GM11168 (cell line): ENCODE data around the gene PLAU.

Experiments used
- in situ Hi-C: fragments of 300-500 bp; cut with MboI; formaldehyde crosslinking; loops from one replicate; pipeline ENCODE4 v1.12.0; 2022; ENCODE audit warnings: low sequenced_read_pairs; ENCODE audit not compliant: unreplicated experiment

The PLAU gene

DNA sequence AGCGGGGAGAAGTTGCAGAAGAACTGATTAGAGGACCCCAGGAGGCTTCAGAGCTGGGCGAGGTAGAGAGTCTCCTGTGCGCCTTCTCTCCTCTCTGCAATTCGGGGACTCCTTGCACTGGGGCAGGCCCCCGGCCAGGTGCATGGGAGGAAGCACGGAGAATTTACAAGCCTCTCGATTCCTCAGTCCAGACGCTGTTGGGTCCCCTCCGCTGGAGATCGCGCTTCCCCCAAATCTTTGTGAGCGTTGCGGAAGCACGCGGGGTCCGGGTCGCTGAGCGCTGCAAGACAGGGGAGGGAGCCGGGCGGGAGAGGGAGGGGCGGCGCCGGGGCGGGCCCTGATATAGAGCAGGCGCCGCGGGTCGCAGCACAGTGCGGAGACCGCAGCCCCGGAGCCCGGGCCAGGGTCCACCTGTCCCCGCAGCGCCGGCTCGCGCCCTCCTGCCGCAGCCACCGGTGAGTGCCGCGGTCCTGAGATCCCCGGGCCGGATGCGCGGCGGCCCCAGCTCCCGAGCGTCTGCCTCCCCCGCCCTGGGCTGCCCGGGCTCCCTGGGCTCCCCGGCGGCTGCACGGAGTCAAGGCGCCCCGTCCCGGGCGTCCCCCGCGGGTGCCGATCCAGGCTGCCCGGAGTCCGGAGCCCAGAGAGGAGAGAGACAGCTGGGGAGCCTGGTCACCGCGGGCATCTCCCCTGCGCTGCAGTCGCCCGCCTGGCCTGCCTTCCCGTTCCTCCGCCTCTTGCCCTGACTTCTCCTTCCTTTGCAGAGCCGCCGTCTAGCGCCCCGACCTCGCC is at the start of gene PLAU:
Gene PLAU, plus strand, starts transcription at position 369 of the 789 bp plus-strand sequence. CDS start 424 bp downstream, outside the sequence.
- in situ Hi-C loops, result no loop called here

DNA sequence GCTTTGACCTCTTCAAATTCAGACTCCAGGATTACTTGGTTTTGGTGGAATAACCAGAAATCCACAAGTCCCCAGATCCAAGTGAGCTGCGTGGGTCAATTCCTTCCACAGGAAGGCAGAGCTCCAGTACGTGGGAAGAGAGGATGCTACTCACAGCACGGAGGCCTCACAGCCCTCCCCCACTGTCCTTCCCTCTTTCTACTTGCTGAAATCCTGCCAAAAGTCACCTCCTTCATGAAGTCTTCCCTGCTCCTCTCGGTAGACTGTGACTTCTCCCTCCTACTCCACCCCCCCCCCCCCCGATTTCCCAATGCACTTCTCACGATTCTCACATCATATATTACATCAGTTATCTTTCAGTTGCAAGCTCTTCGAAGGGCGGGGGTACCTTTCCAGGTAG is 48.9 kb upstream of the PLAU start:
- in situ Hi-C loops, result no loop called here

DNA sequence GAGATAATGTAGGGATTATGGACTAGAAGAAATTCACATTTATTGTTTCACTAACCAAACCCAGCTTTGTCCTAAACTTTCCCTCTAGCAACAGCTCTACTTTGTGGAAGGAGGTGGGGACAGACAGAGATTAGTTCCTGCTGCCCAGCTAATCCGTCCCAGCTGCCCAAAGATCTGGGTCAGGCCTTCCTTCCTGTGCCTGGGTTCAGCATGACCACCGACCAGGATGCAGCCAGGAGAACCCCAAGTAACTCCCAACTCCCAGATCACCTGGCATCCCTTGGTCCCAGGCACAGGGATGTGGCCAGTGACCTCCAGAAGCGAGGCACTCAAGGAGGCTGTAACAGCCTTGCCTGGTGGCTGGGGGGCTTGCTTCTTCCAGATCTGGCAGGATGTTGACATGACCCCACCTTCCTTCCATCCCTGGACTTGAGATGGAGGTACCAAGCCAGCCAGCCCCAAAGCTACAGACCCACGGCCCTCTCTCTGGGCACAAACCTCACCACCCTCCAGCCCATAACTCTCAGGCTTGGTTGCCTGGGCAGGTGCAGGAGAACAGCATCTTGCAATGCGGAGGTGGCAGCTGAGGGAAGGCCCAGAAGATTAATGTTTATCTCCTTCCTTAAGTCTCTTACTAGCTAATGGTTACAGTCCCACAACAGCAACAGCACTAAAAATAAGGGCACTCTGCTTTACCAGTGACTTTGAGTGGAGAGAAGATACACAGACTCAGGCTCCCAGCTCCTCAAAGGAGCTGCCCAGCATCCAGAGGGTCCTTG is 47.7 kb upstream of the PLAU start:
- in situ Hi-C loops, result no loop called here

DNA sequence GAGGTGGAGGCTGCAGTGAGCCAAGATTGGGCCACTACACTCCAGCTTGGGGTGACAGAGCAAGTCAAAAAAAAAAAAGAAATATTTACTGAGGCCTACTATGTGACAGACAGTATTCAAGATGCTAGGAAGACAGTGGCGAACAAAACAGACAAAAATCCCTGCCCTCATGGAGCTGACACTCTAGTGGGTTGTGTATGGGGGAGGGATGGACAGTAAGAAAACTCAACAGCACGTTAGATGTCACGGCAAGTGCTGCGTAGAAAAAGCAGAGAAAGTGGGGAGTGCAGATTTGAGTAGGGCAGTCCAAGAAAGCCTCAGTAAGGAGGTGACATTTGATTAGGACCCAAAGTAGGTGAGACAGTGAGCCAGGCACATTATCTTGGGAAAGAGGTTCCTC is 46.7 kb upstream of the PLAU start:
- in situ Hi-C loops, result no loop called here

DNA sequence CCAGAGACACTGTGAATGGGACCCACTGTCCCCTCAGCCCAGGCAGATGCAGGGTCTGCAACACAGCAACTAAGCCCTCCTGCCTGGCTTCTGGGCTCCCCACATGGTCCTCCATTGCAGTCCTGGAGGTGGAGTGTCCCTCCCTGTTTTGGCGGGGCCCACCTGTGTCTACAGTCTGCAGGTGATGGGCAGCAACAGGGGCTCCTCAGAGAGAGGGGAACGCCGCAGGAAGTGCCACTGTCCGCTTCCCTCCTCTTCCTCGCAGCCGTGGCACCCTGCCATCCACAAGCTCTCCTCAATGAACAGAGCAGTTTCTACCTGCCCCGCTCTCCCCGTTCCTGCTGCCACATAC is 45.8 kb upstream of the PLAU start:
- in situ Hi-C loops, result no loop called here

DNA sequence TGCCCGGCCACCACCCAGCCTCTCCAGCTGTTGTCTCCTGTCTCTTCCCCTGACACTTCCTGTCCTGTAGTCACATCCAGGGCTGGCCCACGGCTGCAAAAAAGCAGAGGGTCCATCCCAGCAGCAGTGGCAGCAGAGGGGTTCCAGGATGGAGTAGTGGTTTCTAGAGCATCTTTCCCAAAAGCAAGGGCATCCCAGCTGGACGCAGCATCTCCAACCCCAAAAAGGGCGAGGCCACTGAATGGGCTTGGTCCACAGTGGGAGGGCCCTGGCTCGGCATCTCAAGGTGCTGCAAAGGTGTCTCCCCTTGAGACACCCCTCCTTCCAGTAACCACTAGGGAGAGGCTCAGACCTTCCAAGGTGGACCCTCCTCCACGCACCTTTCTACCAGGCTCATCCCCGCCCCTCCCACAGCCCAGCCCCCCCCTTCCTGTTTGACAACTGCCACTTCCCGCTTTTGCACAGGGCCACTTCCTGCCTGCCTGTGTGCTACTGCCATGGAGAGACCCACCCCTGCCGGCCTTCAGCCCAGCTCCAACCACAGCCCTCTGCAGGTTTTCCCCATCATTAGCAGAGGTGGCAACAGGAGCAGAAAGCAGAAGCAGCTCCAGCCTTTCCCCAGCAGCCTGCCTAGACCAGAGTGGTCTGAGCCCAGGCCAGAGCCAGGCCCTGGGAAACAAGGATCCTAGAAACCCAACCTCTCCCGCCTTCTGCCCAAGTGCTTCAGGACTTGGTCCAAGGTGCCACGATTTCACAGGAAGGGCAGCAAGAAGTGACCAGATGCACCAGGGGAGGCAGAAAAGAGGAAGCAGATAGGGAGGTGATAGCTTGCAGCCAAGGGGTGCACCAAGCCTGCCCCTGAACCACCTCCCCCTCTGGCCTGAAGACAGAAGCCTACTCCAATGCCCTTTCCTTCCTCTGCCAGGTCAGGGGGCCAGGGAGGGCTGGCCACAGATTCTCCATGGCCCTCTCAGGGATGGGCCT is 45.2 kb upstream of the PLAU start:
- in situ Hi-C loops, result no loop called here

DNA sequence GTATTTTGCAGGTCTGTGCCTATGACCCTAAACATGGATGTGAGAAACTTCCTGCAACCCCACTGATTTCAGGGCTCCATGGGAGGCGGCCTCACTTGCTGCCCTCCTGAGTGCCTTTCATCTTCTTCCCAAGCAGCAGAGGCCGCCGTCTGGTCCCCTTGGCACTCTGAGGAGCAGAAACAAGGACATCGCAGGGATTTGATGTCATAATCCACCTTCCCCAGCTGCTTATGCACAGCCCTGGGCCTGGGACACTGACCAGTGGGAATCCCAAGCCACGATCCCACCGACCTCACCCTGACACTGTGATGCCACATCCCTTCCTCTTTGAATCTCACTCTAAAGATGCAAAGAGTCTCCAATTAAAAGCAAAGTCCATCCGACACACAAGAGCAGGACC is 44.3 kb upstream of the PLAU start:
- in situ Hi-C loops, result no loop called here

DNA sequence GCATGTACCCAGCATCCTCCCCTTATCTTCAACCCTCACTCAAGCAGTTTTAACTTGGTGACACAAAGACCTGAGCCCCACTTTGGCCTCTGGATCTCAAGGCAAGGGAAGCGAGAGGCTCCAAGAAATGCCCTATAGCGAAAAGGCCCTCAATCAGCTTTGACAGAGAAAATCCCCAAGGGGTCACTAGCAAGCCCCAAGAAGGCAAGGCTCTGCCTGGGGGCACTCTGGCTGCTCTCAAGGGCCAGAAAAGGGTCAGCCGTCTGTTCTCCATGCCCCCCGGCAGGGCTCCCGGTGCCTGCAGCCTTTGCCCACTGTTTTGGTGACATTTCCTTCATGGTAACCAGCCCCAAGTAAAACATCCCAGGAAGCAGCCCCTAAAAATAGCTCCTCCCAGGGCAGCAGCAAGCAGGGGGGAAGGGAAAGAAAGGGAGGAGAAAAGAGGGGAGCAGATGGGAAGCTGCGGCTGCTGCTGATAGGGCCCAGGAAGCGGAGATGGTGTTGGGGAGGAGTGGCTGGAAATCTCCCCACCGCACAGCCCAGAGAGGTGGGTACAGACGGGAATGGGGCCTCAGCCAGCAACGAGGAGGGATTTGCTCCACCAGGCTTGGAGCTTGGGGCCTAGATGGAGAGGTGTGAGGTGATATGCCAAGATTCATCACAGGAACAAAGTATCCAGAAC is 43.7 kb upstream of the PLAU start:
- in situ Hi-C loops, result no loop called here

DNA sequence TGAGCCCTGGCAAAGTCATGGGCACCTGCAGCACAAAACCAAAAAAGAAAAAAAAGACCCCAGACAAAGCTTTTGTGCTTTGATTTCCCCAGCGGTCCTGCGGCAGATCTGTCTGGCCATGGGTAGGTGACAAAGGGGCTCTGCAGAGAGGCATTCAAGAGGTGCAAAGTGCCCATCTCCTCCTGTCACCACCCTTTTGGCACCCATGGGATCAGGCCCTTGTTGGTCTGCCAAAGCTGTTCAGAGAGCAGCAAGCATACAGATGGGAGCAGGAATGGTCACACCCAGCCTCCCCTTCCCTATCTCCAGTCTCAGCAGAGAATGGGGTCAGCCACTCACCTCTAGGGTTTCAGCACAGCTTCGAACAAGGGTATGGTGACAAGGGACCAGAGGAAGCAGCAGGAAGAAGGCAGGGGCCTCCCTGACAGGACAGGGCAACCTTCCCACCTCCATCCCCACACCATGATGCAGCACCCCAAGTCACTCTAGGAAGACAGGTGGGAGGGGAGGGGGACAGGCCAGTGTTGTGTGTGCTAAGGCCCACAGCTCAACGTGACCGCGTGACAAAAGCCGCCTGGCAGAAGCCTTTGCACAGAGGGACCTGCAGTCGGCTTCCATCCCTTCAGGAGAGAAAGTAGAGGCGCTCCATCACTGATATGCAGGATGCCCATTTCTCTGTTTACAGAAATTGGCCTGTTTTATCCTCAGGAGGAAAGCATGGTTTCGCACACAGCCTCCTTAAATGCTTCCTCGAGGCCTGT is 42.9 kb upstream of the PLAU start:
- in situ Hi-C loops, result no loop called here

DNA sequence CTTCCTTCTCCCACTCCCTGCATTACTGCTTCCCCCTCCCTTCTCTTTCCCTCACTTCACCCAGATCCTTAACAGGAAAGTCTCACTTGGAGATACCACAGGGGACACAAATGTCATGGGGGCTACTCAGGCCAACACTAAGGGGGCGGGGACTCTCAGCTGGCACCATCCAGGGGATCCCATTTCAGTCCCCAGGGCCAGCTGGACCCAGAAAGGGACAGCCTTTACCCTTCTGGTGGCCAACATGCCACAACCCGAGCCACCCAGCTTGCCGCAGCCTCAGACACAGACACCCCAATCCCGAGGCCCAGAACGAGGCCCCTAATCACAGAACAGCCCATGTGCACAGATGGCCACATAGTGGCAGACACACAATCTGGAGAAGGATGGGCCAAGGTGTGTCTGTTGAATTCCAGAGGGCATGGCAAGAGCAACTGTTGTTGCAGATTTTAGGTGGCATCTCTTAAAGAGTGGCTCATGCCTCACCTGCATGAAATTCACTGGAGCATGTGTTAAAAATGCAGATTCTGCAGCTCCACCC is 42.2 kb upstream of the PLAU start:
- in situ Hi-C loops, result no loop called here

DNA sequence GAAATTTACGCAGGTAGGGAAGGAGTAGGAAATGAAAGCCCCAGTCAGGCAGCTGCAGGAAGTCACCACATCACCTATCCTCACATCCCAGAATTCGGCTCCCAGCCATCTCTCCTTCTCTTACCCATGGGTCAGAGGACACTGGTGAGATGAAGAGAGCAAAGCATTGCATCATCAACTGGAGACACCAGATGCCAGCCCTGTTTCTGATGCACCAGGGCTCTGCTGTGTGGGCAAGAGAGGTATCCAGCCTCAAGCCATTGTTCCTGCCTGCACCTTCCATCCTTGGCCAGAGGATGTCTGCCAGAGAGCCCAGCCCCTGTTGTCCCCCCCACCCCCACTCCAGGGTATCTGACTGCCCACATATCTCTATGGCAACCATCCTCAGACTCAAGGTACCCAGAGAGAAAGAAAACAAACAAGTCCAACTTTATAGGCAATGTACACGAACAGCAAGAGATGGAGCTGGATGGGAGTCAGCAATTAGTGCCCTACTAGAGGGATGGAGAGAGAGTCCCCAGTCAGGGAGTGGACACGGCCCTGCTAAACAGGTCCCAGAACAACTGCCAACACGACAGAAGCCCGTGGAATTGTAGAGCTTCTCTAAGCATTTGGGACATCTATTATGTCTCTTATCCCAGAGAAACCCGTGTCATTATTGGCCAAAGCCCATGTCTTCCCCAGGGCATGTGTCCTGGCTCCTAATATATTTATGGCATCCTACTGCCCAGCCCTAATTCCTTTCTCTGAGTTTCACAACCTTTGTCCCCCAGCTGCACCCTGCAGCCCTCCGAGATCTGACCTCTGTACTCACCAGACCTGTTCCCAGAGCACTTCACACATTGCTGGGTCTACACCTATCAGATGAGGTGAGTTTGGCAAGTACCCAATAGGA is 39.4 kb upstream of the PLAU start:
- in situ Hi-C loops, result no loop called here

DNA sequence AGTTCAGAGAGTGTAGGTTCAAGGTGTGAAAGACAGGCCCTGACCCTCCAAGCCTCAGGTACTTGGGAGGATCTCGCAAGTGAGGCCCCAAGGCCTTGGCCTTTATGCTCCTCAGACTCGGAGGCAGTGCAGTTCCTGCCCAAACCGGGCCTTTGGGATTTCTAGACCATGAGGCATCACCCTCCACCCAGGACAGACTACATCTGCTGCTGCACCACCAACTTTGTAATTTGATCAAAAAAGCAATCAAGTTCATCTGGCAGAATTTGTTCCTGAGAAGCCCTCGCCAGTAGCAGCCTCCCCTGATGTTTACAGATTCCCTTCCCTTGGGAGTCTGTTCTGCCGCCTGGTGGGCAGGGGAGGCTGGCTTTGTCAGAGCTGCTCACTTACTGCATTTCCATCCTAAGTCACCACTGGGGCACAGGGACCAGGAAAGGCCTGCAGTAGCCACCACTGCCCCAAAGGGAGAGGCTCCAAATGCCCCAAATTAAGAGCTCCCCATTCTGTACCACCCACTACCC is 38.7 kb upstream of the PLAU start:
- in situ Hi-C loops, result no loop called here

DNA sequence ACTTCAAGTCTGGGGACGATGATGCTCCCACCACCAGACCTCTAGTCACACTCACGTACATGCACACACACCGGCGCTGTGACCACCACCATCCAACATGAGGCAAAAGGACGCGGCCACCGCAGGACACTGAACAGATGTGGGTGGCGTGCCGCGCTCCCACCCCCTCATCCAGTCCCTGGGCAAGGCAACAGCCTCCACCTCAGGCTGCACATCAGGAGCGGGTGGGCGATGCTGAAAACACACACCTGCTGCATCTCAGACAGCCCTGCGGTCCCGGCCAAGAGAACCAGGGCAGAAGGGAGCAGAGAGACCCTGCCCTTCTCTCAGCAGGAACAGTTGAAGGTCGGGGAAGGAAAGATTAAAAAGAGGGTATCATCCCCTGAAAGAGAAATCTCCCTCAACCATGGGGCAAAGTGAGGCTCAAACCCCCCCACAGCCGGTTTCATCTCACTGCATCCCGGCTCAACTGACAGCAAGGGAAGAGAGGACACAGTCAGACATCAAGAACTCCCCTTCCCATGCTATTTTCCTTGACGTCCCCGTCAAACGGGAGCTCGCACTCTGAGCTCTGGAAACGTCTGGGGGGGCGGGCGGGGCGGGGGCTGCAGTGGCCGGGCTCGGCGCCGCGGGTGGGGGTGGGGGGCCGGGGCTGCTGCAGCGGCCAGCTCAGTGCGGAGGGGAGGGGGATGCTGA is 37.6 kb upstream of the PLAU start:
- in situ Hi-C loops, result no loop called here

DNA sequence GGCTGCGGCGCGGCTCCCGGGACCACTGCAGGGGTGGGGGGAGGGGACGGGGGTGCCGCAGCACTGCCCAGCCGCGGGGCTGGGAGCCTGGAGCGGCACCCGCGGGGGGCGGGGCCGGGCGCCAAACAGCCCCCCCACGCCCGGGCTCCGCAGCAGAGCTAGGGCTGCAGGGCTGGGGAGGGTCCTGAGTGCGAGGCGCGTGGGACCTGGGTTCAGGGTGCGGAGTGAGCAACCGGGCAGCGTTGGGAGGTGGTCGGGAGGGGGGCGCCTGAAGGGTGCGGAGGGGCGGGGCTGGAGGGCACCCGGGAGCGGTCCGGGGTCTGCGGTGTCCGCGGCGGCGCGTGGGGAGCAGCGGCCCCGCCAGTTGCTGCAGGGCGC is 37.1 kb upstream of the PLAU start:
- in situ Hi-C loops, result no loop called here

DNA sequence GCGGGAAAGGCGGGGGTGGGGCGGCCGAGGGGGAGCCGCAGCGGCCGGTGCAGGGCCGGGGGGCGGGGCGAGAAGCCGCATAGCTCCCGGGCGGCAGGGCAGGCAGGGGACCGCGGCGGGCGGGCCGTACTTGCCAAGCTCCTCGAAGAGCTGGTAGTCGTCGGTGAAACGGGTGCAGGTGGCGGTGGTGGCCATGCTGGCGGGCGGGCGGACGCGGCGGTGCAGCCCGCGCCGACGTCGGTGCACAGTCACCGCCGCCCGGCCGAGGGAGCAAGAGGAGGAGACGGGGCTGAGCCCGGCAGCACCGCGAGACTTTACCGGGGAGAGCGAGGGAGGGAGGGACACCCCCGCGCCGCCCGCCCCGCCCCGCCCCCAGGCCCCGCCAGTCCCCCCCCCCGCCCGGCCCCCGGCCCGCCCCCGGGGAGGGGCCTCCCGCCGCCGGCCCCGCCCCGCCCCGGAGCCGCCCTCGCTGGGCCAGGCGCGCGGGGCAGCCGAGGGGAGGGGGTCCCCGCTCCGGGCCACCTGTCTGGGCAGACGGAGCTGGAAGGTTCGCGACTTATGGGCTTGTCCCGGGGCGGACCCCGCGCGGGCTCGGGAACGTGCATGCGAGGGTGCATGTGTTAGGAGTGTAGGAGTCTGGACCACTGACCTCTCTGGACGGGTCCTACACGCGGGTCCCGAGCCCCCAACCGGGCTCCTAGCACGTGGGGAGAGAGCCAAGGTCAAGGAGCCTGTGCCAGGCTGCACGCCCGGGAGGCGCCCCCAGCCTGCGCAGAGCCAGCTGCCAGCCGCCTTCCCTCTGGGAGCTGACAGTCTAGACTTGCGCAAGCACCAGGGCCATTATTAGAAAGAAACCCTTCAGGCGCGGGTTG is 36.4 kb upstream of the PLAU start, which contains the start of gene CAMK2G:
Gene CAMK2G, minus strand, starts transcription at position 289 of the 872 bp plus-strand sequence. Its CDS starts 94 bp downstream, at position 195.
- in situ Hi-C loops, result no loop called here

DNA sequence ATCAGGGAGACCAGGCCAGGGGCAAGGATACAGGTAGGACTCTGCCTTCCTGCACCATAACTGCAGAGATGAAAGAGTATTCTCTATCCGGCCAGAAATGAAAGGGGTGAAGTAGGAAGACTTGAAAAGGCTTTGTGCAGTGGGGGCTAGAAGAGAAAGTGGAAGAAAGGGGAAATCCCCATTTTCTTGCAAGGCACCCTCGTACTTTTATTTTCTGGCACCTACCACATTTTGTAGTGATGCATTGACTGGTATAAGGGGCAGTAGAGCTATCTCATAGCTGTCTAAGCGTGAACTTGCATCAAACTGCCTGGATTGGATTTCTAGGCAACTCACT is 35.8 kb upstream of the PLAU start:
- in situ Hi-C loops, result no loop called here
